Dendritic cell treated with granulocyte-macrophage colony-stimulating factor and Interleukin-4, amounts not matched to agents 40 ng/mL and 50 ng/mL, for 4 days (primary cell): ENCODE measurements around the gene NAT9.

Source experiments
- H3K27ac Mint-ChIP-seq: one replicate; pipeline ENCODE4 v1.8.0; 2022; ENCODE audit warnings: mild to moderate bottlenecking, mixed read lengths
- H3K27me3 Mint-ChIP-seq: one replicate; pipeline ENCODE4 v1.8.0; 2022; ENCODE audit warnings: mild to moderate bottlenecking, mixed read lengths
- H3K36me3 Mint-ChIP-seq: one replicate; pipeline ENCODE4 v1.8.0; 2022; ENCODE audit warnings: low read depth, mixed read lengths
- H3K4me1 Mint-ChIP-seq: one replicate; pipeline ENCODE4 v1.8.0; 2022; ENCODE audit warnings: low read depth, mixed read lengths
- H3K4me3 Mint-ChIP-seq: one replicate; pipeline ENCODE4 v1.8.0; 2022; ENCODE audit warnings: mild to moderate bottlenecking, moderate library complexity, mixed read lengths
- H3K9me3 Mint-ChIP-seq: one replicate; pipeline ENCODE4 v1.8.0; 2022; ENCODE audit warnings: mixed read lengths
- intact Hi-C: fragments of 100-400 bp; cut with micrococcal nuclease; formaldehyde crosslinking; loops from one replicate; pipeline ENCODE4 v1.15.0; 2022

The NAT9 gene

DNA sequence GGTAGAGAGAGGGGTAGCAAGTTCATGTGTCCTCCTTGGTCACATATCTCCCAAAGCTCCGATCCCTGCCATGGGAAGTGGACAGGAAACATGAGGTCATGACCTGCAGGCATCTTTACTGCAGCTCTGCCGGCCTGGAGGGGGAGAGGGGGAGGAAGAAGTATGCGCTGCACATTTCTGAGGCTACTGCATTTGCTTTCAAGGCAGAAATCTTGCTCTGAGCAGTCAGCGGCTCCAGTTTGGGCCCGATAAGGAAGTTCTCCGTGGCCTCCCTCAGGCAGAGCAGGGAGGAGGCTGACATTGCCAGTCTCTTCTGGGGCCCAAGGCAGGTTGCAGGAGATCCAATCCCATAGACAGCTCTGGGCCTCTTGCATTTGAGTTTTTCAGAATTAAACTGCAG lies 29.2 kb downstream of the NAT9 start:
- Mint-ChIP-seq H3K27ac (peak overlapping the region; percentile 79), H3K36me3 (peaks cover 13% of the 10 kb centered on the region), H3K27me3 (no peaks in the 10 kb centered on the region), H3K4me1 (peaks cover 75% of the 10 kb centered on the region), H3K4me3 (peak overlapping the region; percentile 30), H3K9me3 (no peaks in the 10 kb centered on the region)
- intact Hi-C loops, result loop anchor here (2.0 kb wide), 1 partner anchor 126 kb away; the partner anchor contains the start of gene FDXR

- Mint-ChIP-seq H3K27ac (peak overlapping the region; percentile 79), H3K36me3 (peaks cover 13% of the 10 kb centered on the region), H3K9me3 (no peaks in the 10 kb centered on the region), H3K27me3 (peaks cover 3% of the 10 kb centered on the region), H3K4me3 (no peak overlapping the region), H3K4me1 (peaks cover 76% of the 10 kb centered on the region)
- intact Hi-C loops, result loop anchor here (2.0 kb wide), 1 partner anchor 126 kb away; the partner anchor contains the start of gene FDXR
These were observed 29.8 kb downstream of the NAT9 start for GRCh38 chr17:74746376-74746775.

- Mint-ChIP-seq H3K27me3 (peaks cover 5% of the 10 kb centered on the region), H3K36me3 (peaks cover 13% of the 10 kb centered on the region), H3K4me3 (no peak overlapping the region), H3K27ac (no peak overlapping the region), H3K4me1 (peaks cover 76% of the 10 kb centered on the region), H3K9me3 (no peaks in the 10 kb centered on the region)
- intact Hi-C loops, result loop anchor here (2.0 kb wide), 2 partner anchors 25 to 127 kb away; partner anchors contain the start of gene FDXR
These were observed 30.5 kb downstream of the NAT9 start for GRCh38 chr17:74745548-74746177.

DNA sequence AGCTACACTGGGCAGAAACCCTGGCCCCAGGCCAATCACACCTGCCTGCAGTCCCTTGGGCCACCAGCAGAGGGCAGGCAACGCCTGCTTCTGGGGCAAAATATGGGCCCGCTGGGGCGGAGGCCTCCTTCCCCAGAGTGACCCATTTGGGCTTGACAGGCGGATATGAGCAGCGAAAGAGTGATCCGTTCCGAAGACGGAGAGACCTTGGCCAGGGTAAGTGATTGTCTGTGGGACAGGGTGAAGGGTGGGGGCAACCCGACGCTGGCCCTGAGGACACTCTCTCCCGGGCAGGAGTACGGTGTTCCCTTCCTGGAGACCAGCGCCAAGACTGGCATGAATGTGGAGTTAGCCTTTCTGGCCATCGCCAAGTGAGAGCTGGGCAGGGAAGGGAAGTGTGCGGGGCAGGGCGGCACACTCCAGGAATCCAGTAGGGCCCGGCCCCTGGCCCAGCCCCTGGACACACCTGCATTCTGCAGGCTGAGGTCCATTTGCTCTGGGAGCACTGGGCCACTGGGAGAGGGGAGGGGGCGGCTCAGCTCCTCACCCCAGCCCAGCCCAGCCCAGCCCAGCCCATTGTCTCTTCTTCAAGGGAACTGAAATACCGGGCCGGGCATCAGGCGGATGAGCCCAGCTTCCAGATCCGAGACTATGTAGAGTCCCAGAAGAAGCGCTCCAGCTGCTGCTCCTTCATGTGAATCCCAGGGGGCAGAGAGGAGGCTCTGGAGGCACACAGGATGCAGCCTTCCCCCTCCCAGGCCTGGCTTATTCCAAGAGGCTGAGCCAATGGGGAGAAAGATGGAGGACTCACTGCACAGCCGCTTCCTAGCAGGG lies 31.2 kb downstream of the NAT9 start:
- intact Hi-C loops, result loop anchor here (1.0 to 2.0 kb wide), 2 partner anchors 26 to 120 kb away; no protein-coding TSS in a partner anchor
- Mint-ChIP-seq H3K36me3 (peaks cover 13% of the 10 kb centered on the region), H3K27ac (peak overlapping the region; percentile 4), H3K9me3 (no peaks in the 10 kb centered on the region), H3K27me3 (peaks cover 5% of the 10 kb centered on the region), H3K4me1 (peaks cover 76% of the 10 kb centered on the region), H3K4me3 (peak overlapping the region; percentile 7)

DNA sequence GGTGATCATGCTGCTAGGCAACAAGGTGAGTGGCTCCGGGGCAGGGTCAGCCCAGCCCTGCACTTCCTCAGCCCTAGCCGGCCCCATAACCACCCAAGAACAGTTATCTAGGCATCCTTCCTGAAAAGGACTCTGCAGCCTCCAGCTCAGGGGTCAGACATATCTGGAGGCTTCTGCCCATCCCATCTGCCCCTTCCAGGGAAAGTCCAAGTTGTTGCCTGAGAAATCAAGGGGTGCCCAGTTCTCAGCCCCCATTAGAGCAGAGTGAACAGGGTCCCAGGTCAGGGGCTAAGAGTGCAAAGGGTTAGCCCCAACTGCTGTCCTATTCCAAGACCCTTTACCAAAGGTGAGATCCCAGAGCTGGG lies 31.8 kb downstream of the NAT9 start:
- peak overlapping the region; percentile 4 for H3K27ac Mint-ChIP-seq
- no peak overlapping the region for H3K4me3 Mint-ChIP-seq
- H3K4me1 Mint-ChIP-seq, result peaks cover 75% of the 10 kb centered on the region
- H3K27me3 Mint-ChIP-seq, result peaks cover 5% of the 10 kb centered on the region
- no peaks in the 10 kb centered on the region for H3K9me3 Mint-ChIP-seq
- intact Hi-C loops, result loop anchor here (1.0 to 2.0 kb wide), 2 partner anchors 26 to 121 kb away; no protein-coding TSS in a partner anchor
- H3K36me3 Mint-ChIP-seq, result peaks cover 8% of the 10 kb centered on the region

GRCh38 chr17:74743755-74744154 lies 32.4 kb downstream of the NAT9 start:
- Mint-ChIP-seq H3K27me3 (peaks cover 11% of the 10 kb centered on the region), H3K36me3 (peaks cover 4% of the 10 kb centered on the region), H3K4me3 (no peak overlapping the region), H3K27ac (no peak overlapping the region), H3K9me3 (no peaks in the 10 kb centered on the region), H3K4me1 (peaks cover 80% of the 10 kb centered on the region)
- intact Hi-C loops, result loop anchor here (1.0 to 2.0 kb wide), 2 partner anchors 27 to 122 kb away; no protein-coding TSS in a partner anchor

- Mint-ChIP-seq H3K27me3 (peaks cover 14% of the 10 kb centered on the region), H3K36me3 (no peaks in the 10 kb centered on the region), H3K4me1 (peaks cover 86% of the 10 kb centered on the region), H3K27ac (peak overlapping the region; percentile 52), H3K4me3 (no peak overlapping the region), H3K9me3 (no peaks in the 10 kb centered on the region)
- intact Hi-C loops, result no loop called here
These were observed 33.1 kb downstream of the NAT9 start for GRCh38 chr17:74742978-74743545.

GRCh38 chr17:74742153-74742515 lies 34.0 kb downstream of the NAT9 start:
- H3K27ac Mint-ChIP-seq, result no peak overlapping the region
- intact Hi-C loops, result no loop called here
- H3K4me1 Mint-ChIP-seq, result peaks cover 84% of the 10 kb centered on the region
- H3K27me3 Mint-ChIP-seq, result peaks cover 20% of the 10 kb centered on the region
- H3K9me3 Mint-ChIP-seq, result no peaks in the 10 kb centered on the region
- H3K36me3 Mint-ChIP-seq, result no peaks in the 10 kb centered on the region
- H3K4me3 Mint-ChIP-seq, result no peak overlapping the region

- intact Hi-C loops, result no loop called here
- Mint-ChIP-seq H3K36me3 (no peaks in the 10 kb centered on the region), H3K9me3 (no peaks in the 10 kb centered on the region), H3K4me1 (peaks cover 80% of the 10 kb centered on the region), H3K27ac (no peak overlapping the region), H3K4me3 (no peak overlapping the region), H3K27me3 (peaks cover 25% of the 10 kb centered on the region)
These were observed 35.3 kb downstream of the NAT9 start for GRCh38 chr17:74740641-74741387.

- H3K27me3 Mint-ChIP-seq, result peaks cover 25% of the 10 kb centered on the region
- no peak overlapping the region for H3K27ac Mint-ChIP-seq
- peaks cover 80% of the 10 kb centered on the region for H3K4me1 Mint-ChIP-seq
- H3K9me3 Mint-ChIP-seq, result no peaks in the 10 kb centered on the region
- H3K36me3 Mint-ChIP-seq, result no peaks in the 10 kb centered on the region
- H3K4me3 Mint-ChIP-seq, result no peak overlapping the region
- intact Hi-C loops, result no loop called here
These were observed 36.0 kb downstream of the NAT9 start for GRCh38 chr17:74740173-74740572.

DNA sequence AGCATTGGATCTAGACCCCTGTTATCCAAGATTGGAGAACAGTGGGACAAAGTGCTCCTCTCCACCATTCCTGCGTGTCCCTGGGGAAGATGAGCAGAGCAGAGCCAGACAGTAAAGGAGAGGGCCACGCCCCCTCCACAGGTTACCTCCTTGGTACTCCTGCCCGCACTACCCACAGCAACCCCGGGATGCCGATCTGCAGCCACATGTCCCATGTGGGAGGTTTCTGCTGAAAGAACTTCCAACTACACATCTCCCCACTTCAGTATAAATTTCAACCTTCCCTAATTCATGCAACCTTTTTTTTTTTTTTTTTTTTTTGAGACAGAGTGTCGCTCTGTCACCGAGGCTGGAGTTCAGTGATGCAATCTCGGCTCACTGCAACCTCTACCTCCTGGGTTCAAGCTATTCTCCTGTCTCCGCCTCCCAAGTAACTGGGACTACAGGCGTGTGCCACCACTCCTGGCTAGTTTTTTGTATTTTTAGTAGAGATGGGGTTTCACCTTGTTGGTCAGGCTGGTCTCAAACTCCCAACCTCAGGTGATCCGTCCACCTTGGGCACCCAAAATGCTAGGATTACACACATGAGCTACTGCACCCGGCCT lies 36.8 kb downstream of the NAT9 start:
- H3K4me3 Mint-ChIP-seq, result no peak overlapping the region
- H3K4me1 Mint-ChIP-seq, result peaks cover 80% of the 10 kb centered on the region
- no peaks in the 10 kb centered on the region for H3K36me3 Mint-ChIP-seq
- intact Hi-C loops, result no loop called here
- no peaks in the 10 kb centered on the region for H3K9me3 Mint-ChIP-seq
- H3K27me3 Mint-ChIP-seq, result peaks cover 31% of the 10 kb centered on the region
- H3K27ac Mint-ChIP-seq, result no peak overlapping the region

DNA sequence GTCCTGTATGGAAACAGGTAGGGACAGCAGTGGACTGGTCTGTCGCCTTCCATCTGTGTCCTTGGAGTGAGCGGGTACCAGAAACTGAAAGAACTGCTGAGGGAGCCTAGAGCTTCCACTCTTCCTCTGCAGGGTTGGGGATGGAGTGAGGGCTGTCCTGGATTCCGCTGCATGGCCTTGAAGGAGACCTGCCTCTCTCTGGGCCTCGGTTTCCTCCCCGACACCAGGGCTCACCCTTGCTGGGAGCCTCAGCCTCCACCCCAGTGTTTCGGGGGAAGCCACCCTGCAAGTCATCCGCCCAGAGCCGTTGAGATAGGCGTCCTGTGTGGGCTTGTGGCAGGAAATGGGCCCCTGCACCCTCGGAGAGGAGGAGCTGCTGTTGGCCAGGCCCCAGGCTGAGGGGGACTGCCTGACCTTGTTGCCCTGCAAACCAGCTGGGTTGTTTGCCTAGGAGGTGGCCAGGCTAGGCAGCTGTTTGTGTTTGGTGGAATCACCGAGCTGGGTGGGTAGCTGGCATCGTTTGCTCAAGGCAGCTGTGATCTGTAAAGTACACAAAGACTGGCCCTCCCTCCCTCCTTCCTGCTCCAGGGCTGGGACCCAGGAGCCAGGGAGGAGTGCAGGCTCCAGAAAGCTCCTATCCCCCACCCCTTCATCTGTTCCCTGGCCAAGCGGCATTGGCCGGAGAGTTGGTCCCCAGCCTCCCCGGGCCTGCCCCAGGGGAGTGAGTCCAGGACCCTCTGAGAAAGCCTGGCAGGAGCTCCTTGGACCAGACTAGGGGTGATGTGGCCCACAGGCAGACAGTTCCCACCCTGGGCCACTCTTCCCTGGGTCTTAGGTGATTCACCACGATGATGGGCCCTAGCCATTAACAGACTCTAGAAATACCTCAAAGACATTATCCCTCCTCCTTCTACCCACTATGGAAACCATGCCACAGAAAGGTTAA lies 37.8 kb downstream of the NAT9 start:
- Mint-ChIP-seq H3K9me3 (no peaks in the 10 kb centered on the region), H3K36me3 (no peaks in the 10 kb centered on the region), H3K4me1 (peaks cover 72% of the 10 kb centered on the region), H3K27ac (no peak overlapping the region), H3K27me3 (peaks cover 31% of the 10 kb centered on the region), H3K4me3 (peak overlapping the region; percentile 65)
- intact Hi-C loops, result no loop called here
